NK-92 (cell line): Measurements from ENCODE around the gene ANKRD11.
"Not testable (repeated sequence)": the region's sequence is repeated elsewhere in the genome, so short reads cannot be mapped to it uniquely, and the experiment has no call there.

Source experiments
- DNase-seq: peaks from one replicate; lab custom pipeline; 2025; ENCODE audit not compliant: unreplicated experiment; lab: John Stamatoyannopoulos, UW

Gene ANKRD11

GRCh38 chr16:89334050-89334449 lies 156.3 kb downstream of the ANKRD11 start:
- DNase-seq: no peak

GRCh38 chr16:89333401-89334001 lies 156.9 kb downstream of the ANKRD11 start:
- not testable (repeated sequence) for DNase-seq

GRCh38 chr16:89332902-89333245 lies 157.5 kb downstream of the ANKRD11 start:
- DNase-seq: no peak

- DNase-seq: no peak
Observed at GRCh38 chr16:89332243-89332901, 158.0 kb downstream of the ANKRD11 start.

- no peak for DNase-seq
Observed at GRCh38 chr16:89331371-89332109, 158.8 kb downstream of the ANKRD11 start.

DNA sequence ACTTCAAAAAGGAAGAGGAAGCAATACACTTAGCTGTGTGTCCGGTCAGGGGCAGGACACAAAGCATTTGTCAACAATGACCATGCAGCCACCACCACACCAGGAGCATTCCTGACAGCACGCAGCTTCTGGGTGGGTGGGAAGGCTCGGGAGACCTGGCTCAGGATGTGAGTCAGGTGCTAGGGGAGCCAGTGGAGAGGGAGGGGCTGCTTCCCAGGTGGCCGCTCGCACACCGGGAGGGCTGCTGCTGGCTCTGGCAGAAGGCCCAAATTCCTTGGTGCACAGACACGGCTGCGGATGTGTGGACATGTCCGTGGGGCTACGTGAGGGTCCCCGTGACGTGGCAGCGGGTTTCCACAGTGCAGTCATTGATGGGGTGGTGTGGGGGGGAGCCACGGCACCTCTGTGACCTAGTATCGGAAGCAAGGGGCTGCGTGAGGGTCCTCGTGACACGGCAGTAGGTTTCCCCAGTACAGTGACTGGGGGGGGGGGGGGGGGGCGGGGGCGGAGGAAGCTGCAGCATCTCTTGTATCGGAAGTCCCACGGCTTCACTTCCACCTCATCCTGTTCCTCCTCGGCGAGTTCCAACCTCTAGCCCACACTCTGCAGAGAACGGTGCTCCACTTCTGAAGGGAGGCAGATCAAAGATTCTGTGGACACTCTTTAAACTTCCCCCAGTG lies 160.0 kb downstream of the ANKRD11 start:
- DNase-seq: no peak

DNA sequence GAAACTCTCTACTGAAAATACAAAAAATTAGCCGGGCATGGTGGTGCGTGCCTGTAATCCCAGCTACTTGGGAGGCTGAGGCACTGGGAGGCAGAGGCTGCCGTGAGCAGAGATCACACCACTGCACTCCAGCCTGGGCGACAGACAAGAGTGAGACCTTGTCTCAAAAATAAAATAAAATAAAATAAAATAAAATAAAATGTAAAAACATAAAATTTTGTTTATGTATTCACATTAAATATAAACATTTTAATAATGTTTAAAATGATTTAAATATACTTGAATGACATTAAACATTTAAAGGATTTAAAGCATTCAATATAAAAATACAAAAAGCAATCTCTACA lies 160.6 kb downstream of the ANKRD11 start:
- DNase-seq: not testable (repeated sequence)

GRCh38 chr16:89328412-89329400 lies 161.7 kb downstream of the ANKRD11 start:
- not testable (repeated sequence) for DNase-seq

DNA sequence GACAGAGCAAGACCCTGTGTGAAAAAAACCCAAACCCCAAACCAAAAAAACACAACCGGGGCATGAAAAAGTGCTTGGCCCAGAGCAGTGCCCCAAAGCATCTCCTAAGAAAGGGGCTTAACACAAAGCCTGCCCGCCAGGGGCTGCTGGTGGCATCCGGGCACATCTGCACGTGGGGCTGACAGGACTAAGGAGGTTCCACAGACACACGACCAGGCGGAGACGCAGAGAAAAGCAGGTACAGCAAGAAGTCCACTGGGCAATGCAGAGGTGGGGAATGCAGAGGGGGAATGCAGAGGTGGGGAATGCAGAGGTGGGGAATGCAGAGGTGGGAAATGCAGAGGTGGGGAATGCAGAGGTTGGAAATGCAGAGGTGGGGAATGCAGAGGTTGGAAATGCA lies 163.6 kb downstream of the ANKRD11 start:
- DNase-seq: no peak

DNA sequence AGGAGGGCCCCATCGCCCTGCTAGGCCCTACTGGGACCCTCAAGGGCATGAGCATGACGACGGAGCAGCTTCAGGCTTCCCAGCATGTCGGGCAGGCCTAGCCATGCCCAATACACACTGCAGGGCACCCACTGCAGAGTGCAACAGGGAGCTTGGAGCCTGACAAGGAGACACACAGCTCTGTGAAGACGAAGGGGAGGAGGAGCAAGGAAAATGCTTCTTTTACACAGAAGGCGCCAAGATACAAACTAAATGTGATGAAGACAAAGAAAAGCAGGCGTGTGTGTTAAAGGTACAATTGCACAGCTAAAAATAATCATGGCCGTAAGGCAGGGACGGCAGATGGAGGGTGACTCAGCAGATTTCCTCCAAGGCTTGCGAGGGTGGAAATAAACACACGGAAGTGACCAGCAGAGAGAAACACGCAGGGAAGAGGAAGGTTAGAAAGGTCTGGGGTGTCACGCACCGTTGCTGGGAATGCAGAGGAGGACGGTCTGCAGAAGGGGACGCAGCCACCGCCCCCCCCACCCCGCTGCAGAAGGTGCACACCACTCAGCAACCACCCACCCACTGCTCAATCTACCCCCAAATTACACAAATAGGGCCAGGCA lies 164.4 kb downstream of the ANKRD11 start:
- no peak for DNase-seq

GRCh38 chr16:89324056-89325010 lies 166.0 kb downstream of the ANKRD11 start:
- DNase-seq: no peak

GRCh38 chr16:89323120-89323960 lies 167.0 kb downstream of the ANKRD11 start:
- no peak for DNase-seq

DNA sequence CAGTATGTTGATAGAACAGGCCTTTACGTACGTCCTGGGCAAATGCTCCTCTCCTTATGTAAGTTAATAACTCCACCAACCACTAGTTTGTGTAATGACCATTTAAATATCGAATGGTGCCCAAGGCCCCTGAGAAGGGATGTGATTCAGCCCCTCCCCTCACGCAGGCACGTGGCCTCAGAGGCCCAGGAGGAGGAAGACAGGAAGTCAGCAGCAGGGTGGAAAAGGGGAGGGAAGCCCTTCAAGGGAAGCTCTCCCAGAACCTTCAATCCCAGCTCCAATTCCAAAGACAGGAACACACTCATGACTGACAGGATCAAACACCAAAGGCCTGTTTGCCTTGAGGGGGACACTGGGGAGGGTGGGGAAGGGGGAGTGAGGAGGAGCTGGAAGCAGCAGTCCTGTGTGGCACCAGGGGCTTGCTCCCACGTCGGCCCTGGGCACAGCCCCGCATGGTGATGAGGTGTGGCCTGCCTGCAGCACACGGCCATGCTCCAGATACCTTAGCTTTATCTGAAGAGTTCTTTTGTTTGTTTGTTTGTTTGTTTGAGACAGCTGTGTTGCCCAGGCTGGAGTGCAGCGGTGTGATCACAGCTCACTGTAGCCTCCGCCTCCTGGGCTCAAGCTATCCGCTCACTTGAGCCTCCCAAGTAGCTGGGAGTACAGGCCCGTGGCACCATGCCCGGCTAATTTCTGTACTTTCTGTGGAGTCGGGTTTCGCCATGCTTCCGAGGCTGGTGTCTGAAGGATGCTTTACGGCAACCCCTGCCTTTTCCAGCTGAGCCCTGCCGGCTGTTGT lies 167.8 kb downstream of the ANKRD11 start:
- DNase-seq: no peak

GRCh38 chr16:89320782-89321501 lies 169.4 kb downstream of the ANKRD11 start:
- DNase-seq: no peak

DNA sequence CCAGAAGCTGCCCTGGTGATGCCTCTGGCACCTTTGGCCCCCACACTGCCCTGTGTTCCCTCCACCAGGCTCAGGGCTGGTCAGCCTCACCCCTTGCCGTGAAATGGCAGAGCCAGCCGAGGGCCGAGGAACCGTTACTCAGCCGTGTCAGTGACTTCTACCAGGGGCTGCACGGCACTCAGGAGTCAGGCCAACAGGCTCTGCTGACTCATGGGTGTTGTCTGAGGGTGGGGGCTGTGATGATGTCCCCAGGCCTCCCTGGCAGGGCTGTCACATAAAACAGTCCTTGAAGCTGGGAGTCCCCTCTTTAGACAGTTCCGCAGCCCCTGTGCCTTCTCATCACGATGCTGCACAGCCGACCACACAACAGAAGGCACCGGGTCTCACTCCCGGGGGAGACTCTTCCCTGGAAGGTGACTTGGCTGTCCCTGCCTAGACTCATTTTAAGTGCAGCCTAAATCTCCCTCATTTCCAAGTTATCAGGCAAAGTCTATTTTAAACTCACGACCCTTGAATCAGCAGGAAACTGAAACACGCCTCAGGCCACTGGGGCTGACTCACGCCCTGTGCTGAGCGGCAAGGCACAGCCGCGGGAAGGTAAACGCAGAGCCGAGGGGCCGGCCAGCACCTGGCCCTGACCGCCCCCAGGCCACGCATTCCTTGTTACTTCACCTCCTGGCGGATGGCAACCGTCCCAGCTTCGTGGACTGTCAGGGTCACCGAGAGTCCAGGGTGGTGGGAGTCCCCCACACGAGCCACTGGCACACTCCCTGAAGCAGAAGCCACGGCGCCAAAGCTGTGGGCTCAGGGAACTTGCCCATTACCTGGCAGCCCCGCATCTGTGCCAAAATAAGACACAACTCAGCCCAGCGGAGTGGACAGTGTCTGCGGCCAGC lies 170.2 kb downstream of the ANKRD11 start:
- DNase-seq: no peak

GRCh38 chr16:89319631-89319885 lies 170.8 kb downstream of the ANKRD11 start:
- DNase-seq: no peak
